Psoas muscle (tissue), 8 donors: Measurements from ENCODE around the gene NCKAP1. TPM values are rescaled to one million over a fixed set of nuclear protein-coding genes. Genes with fewer than 3 reads are reported as not detected.
"Not testable (repeated sequence)": the region's sequence is repeated elsewhere in the genome, so short reads cannot be mapped to it uniquely, and the experiment has no call there.

ENCODE experiments used
- ATAC-seq, 4 donors: fragments of 200-7000 bp; cut with Tn5 transposase; one replicate each; pipeline ENCODE4 v1.9.1; 2020; ENCODE audit warnings: moderate library complexity in 3 of 4, mild to moderate bottlenecking in 2 of 4
- DNase-seq, 2 donors: peaks; one replicate each; pipeline ENCODE4 v3.0.0-alpha.2; 2020
- H3K27ac ChIP-seq: fragments of 200-600 bp; one replicate; pipeline ENCODE4 v1.8.0; 2022
- H3K27me3 ChIP-seq, 3 donors: fragments of 200-600 bp in 1 of 3; one replicate each; pipeline versions ENCODE4 v1.6.1 to v1.8.0; 2013 to 2022; ENCODE audit warnings: low read length in 2 of 3, mild to moderate bottlenecking in 2 of 3, moderate library complexity in 1 of 3; ENCODE audit not compliant: insufficient read depth in 3 of 3
- H3K36me3 ChIP-seq, 2 donors: fragments of 200-600 bp in 1 of 2; one replicate each; pipeline versions ENCODE4 v1.6.1 to v1.8.0; 2013 to 2022; ENCODE audit warnings: low read depth in 1 of 2, mild to moderate bottlenecking in 1 of 2, moderate library complexity in 1 of 2; ENCODE audit not compliant: insufficient read depth in 1 of 2
- H3K4me1 ChIP-seq: fragments of 200-600 bp; one replicate; pipeline ENCODE4 v1.8.0; 2022
- H3K4me3 ChIP-seq: fragments of 200-600 bp; one replicate; pipeline ENCODE4 v1.8.0; 2022; ENCODE audit warnings: mild to moderate bottlenecking
- H3K9me3 ChIP-seq: fragments of 200-600 bp; one replicate; pipeline ENCODE4 v1.8.0; 2022
- CTCF ChIP-seq: fragments of 200-600 bp; IDR thresholded peaks from one replicate; pipeline ENCODE4 v1.8.0; 2022; ENCODE audit warnings: antibody characterized with exemption
- WGBS, 3 donors: extraction: QIAGEN DNeasy Blood & Tissue Kit; methylation state at CpG; one replicate each; pipeline versions ENCODE4 v1.1.6 to v1.1.7; 2013; 5-methylcytosine and 5-hydroxymethylcytosine counted together
- intact Hi-C, 2 donors: fragments of 100-400 bp; cut with DNase I; formaldehyde crosslinking; loops; one replicate each; pipeline versions ENCODE4 v1.11.0 to v1.14.2; 2022
- polyA plus RNA-seq, 3 donors: library from polyadenylated mRNA; stranded (reverse); fragments of 200-250 nt; gene quantifications; one replicate each; pipeline ENCODE4 v1.2.3, GENCODE V29; 2013
- total RNA-seq, 4 donors: library from RNA; stranded (reverse); fragmentation: NEBNext Ultra II Directional in 2 of 4; extraction: Animal tissue kit (Norgen Biotek cat#: 25700) in 2 of 4; gene quantifications; one replicate each; pipeline versions ENCODE4 v1.2.1 to v1.2.4, GENCODE V29; 2021 to 2023
- donor health status: healthy with polysubstance abuse.
- donor health status: DM: no; HTN: no; CAD: no; lungs with moderate emphysema.
- donor health status: Bipolar disorder and iron deficiency.
- donor health status: healthy.
- donor health status: DM: yes; HTN: yes; CAD: no.
- donor health status: DM: no; HTN: no; CAD: no.
- donor health status: DM: no; HTN: no; CAD: no.
- donor health status: DM: yes; HTN: yes; CAD: no.

Gene NCKAP1
- total and polyA plus RNA-seq, 7 donors, result 94.1 to 262 (median 120) TPM

GRCh38 chr2:182972548-182972942 is 65.7 kb downstream of the NCKAP1 start:
- H3K27me3 ChIP-seq, result no peaks in the 10 kb centered on the region
- intact Hi-C loops, result no loop called here
- H3K36me3 ChIP-seq, result peaks cover 5 to 43% of the 10 kb centered on the region in 2 donors
- no peak for TF ChIP-seq CTCF
- H3K4me1 ChIP-seq, result no peaks in the 10 kb centered on the region
- 96 to 99% (median 97%) methylated on average over 3 of the region's 3 CpGs for WGBS, 3 donors
- H3K27ac ChIP-seq, result no peak overlapping the region
- no peak for DNase-seq
- H3K9me3 ChIP-seq, result no peaks in the 10 kb centered on the region
- no peak for ATAC-seq
- H3K4me3 ChIP-seq, result no peak overlapping the region

- Histone ChIP-seq H3K9me3 (no peaks in the 10 kb centered on the region), H3K4me1 (no peaks in the 10 kb centered on the region), H3K27me3 (no peaks in the 10 kb centered on the region), H3K4me3 (no peak overlapping the region), H3K27ac (no peak overlapping the region), H3K36me3 (peaks cover 5 to 40% of the 10 kb centered on the region in 2 donors)
- TF ChIP-seq CTCF, result no peak
- intact Hi-C loops, result no loop called here
- DNase-seq, result no peak
- ATAC-seq, result no peak
- WGBS, 3 donors, result 98 to 99% (median 99%) methylated on average over 3 of the region's 3 CpGs
These were observed 66.3 kb downstream of the NCKAP1 start for GRCh38 chr2:182971820-182972547.

GRCh38 chr2:182970486-182970885 is 67.8 kb downstream of the NCKAP1 start:
- Histone ChIP-seq H3K27me3 (no peaks in the 10 kb centered on the region), H3K27ac (no peak overlapping the region), H3K36me3 (peaks cover 5 to 42% of the 10 kb centered on the region in 2 donors), H3K4me1 (peaks cover 7% of the 10 kb centered on the region), H3K4me3 (no peak overlapping the region), H3K9me3 (no peaks in the 10 kb centered on the region)
- TF ChIP-seq CTCF, result no peak
- WGBS, 3 donors, result 80 to 86% (median 84%) methylated on average over 1 of the region's 1 CpG
- intact Hi-C loops, result no loop called here
- no peak for DNase-seq
- no peak for ATAC-seq

GRCh38 chr2:182968493-182968892 is 69.8 kb downstream of the NCKAP1 start:
- Histone ChIP-seq H3K27me3 (no peaks in the 10 kb centered on the region), H3K9me3 (no peaks in the 10 kb centered on the region), H3K4me1 (peaks cover 8% of the 10 kb centered on the region), H3K4me3 (no peak overlapping the region), H3K36me3 (peaks cover 5 to 47% of the 10 kb centered on the region in 2 donors), H3K27ac (no peak overlapping the region)
- TF ChIP-seq CTCF, result no peak
- ATAC-seq (no peak), DNase-seq (no peak)
- intact Hi-C loops, result no loop called here

- intact Hi-C loops, H3K4me3 ChIP-seq, DNase-seq, H3K27ac ChIP-seq, H3K4me1 ChIP-seq, H3K9me3 ChIP-seq, H3K27me3 ChIP-seq: not testable (repeated sequence)
- H3K36me3 ChIP-seq, result peaks cover 5 to 68% of the 10 kb centered on the region in 2 donors
- peak in 1 of 4 donors; percentile 23 for ATAC-seq
- 97 to 98% (median 98%) methylated on average over 8 of the region's 8 CpGs for WGBS, 3 donors
These were observed 71.9 kb downstream of the NCKAP1 start for GRCh38 chr2:182966356-182966755.
